Measurements from ENCODE around the gene MAD2L1BP.

DNA sequence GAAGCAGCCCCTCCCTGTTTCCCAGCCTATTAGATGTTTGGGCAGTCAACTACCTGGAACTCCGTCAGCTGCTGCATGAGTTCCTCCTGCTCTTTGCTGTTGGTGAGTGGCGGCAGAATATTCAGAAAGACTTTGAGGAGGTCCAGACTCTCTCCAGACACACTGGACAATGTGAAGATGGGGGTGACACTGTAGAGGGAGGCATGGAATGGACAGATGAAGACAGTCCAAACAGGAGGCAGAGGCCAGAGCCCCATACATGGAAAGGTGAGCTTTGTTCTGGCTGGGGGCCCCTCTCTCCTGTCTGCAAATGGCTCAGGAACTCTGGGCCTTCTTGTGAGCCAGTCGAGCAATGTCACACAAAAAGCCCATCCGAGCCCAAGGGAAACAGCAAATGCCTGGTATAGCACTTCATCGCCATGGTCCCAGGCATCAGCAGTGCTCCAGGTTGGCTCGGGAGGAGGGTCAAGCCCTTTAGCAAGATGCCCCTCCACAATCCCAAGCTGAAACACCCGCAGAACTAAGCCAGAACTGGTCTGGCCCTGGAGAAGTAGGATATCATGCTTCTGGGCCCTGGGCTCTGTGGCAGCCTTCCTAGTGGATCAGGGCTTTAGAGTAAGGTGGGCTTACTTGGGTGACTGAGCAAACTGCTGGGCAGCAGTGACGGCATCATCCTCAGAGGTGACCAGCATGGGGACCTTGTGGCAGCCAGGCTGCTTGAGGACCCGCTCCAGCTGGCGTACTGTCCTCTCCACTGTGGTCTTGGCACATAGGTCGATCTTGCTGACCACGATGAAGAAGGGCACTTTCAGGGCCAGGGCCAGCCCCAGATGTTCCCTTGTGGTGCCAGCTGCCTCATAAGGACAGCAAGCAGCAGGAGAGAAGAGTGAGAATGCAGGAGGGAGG is 11.5 kb upstream of the MAD2L1BP start:
- TF ChIP-seq CTCF (IDR thresholded peaks at IDR 0.05) (no peak), ZFX (IDR thresholded peaks at IDR 0.05; ENCODE audit: borderline replicate concordance) (no peak)

Data from 22Rv1 (cell line).